Endodermal cell (in vitro differentiated cells): ENCODE data around the gene CACNA1S. TPM values are rescaled to one million over a fixed set of nuclear protein-coding genes. Genes with fewer than 3 reads are reported as not detected.

ENCODE experiments used
- DNase-seq: peaks from one replicate; pipeline ENCODE4 v3.0.0-alpha.2; 2017
- H3K27ac ChIP-seq: 2 replicates; pipeline ENCODE4 v1.5.1; 2013; ENCODE audit warnings: mild to moderate bottlenecking, low read depth, low read length, moderate library complexity
- H3K27me3 ChIP-seq: 2 replicates; pipeline ENCODE4 v1.6.1; 2013; ENCODE audit warnings: mild to moderate bottlenecking, low read length, moderate library complexity; ENCODE audit not compliant: insufficient read depth, control insufficient read depth, poor library complexity, severe bottlenecking
- H3K36me3 ChIP-seq: 2 replicates; pipeline ENCODE4 v1.7.0; 2013; ENCODE audit warnings: mild to moderate bottlenecking, low read length, moderate library complexity; ENCODE audit not compliant: control insufficient read depth, insufficient read depth
- H3K4me1 ChIP-seq: one replicate; pipeline ENCODE4 v1.7.0; 2013; ENCODE audit warnings: low read length; ENCODE audit not compliant: control insufficient read depth, insufficient read depth
- H3K4me3 ChIP-seq: 2 replicates; pipeline ENCODE4 v1.5.1; 2013; ENCODE audit warnings: mild to moderate bottlenecking, low read length, moderate library complexity
- H3K9ac ChIP-seq: 2 replicates; pipeline ENCODE4 v1.6.1; 2013; ENCODE audit warnings: mild to moderate bottlenecking, low read length, moderate library complexity; ENCODE audit not compliant: poor library complexity, severe bottlenecking; ENCODE audit errors: extremely low read depth
- H3K9me3 ChIP-seq: 2 replicates; pipeline ENCODE4 v1.6.1; 2013; ENCODE audit warnings: mild to moderate bottlenecking, low read length, moderate library complexity; ENCODE audit not compliant: control insufficient read depth
- H3K27ac Mint-ChIP-seq: 2 replicates; pipeline ENCODE4 v1.8.0; 2020; ENCODE audit warnings: mixed read lengths
- H3K27me3 Mint-ChIP-seq: 2 replicates; pipeline ENCODE4 v1.8.0; 2021; ENCODE audit warnings: mild to moderate bottlenecking, mixed read lengths; ENCODE audit not compliant: insufficient read depth
- H3K36me3 Mint-ChIP-seq: 2 replicates; pipeline ENCODE4 v1.8.0; 2020; ENCODE audit warnings: low read depth, mixed read lengths
- H3K4me1 Mint-ChIP-seq: 2 replicates; pipeline ENCODE4 v1.8.0; 2020; ENCODE audit warnings: mixed read lengths
- H3K4me3 Mint-ChIP-seq: 2 replicates; pipeline ENCODE4 v1.8.0; 2020; ENCODE audit warnings: mild to moderate bottlenecking, moderate library complexity, mixed read lengths
- H3K9me3 Mint-ChIP-seq: 2 replicates; pipeline ENCODE4 v1.8.0; 2020; ENCODE audit warnings: mild to moderate bottlenecking, mixed read lengths
- WGBS, 2 experiments: methylation state at CpG; one replicate each; pipeline versions ENCODE4 v1.1.5 to v1.1.7; 2013; ENCODE audit warnings: missing lambda C conversion rate in 2 of 2, mixed read lengths in 1 of 2; ENCODE audit not compliant: insufficient coverage in 1 of 2, insufficient read length in 1 of 2; 5-methylcytosine and 5-hydroxymethylcytosine counted together
- total RNA-seq, 2 donors: library from RNA; stranded (reverse); fragmentation: NEBNext Ultra II Directional in 1 of 2; extraction: Animal tissue kit (Norgen Biotek cat#: 25700) in 1 of 2; gene quantifications; 2 replicates in 1 of 2; 3 replicates in 1 of 2; pipeline ENCODE4 v1.2.1, GENCODE V29; 2021
- TF ChIP-seq, protein P1 (sequence below): fragments of 200-600 bp; sonication (generic); conservative IDR thresholded peaks from 2 replicates; pipeline ENCODE4 v1.5.0; 2021; ENCODE audit warnings: antibody characterized with exemption, mild to moderate bottlenecking

CACNA1S gene
- total RNA-seq, 2 donors from 2014 or later: 0.11 to 0.13 TPM

DNA sequence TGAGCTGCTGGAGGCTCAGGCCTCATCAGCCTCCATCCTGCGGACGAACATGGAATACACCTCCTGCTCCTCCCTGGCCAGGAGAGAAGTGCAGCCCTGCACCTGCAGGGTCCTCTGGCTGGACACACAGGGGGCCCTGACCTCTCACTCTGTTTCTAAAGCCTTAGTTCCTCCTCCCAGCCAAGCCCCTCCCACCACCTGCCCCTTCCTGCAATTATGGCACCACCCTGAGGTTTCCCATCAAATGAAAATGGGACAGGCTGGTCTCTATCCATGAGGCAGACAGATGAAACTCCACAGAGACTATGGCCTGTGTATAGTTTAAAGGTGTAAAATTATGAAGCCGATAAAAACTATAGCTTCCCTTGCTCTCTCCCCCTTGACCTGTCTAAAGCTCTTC is 42.6 kb downstream of the CACNA1S start:
- no peaks in the 10 kb centered on the region for H3K36me3 Mint-ChIP-seq
- Histone ChIP-seq H3K4me1 (no peaks in the 10 kb centered on the region), H3K27ac (no peak overlapping the region), H3K9ac (no peak overlapping the region), H3K4me3 (no peak overlapping the region), H3K36me3 (no peaks in the 10 kb centered on the region), H3K9me3 (no peaks in the 10 kb centered on the region), H3K27me3 (no peaks in the 10 kb centered on the region)
- 80 to 97% methylated on average over 2 to 3 of the region's 3 CpGs for WGBS, 2 experiments
- H3K9me3 Mint-ChIP-seq: no peaks in the 10 kb centered on the region
- H3K27ac Mint-ChIP-seq: no peak overlapping the region
- TF ChIP-seq, protein P1, sequence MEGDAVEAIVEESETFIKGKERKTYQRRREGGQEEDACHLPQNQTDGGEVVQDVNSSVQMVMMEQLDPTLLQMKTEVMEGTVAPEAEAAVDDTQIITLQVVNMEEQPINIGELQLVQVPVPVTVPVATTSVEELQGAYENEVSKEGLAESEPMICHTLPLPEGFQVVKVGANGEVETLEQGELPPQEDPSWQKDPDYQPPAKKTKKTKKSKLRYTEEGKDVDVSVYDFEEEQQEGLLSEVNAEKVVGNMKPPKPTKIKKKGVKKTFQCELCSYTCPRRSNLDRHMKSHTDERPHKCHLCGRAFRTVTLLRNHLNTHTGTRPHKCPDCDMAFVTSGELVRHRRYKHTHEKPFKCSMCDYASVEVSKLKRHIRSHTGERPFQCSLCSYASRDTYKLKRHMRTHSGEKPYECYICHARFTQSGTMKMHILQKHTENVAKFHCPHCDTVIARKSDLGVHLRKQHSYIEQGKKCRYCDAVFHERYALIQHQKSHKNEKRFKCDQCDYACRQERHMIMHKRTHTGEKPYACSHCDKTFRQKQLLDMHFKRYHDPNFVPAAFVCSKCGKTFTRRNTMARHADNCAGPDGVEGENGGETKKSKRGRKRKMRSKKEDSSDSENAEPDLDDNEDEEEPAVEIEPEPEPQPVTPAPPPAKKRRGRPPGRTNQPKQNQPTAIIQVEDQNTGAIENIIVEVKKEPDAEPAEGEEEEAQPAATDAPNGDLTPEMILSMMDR: no peak
- no peak overlapping the region for H3K4me3 Mint-ChIP-seq
- H3K27me3 Mint-ChIP-seq: peaks cover 1% of the 10 kb centered on the region
- H3K4me1 Mint-ChIP-seq: peaks cover 6% of the 10 kb centered on the region
- DNase-seq: no peak

DNA sequence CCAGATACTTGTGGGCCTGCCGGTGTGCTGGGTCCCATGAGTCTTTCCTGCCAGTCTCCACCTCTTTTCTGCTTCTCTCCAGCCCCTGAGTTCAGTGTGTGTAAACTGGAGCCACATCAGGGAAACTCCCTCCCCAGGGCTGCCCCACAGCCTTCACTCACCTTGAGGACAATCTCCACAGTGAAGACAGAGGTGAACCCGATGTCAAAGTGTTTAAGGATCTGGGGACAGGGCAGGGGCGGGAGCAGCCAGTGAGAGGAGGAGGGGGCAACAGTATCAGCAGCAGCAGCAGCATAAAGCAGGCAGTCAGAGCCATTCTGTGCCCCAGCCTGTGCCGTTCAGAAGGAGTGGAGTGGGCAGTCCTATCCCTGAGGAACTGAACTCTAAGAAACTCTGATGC is 43.2 kb downstream of the CACNA1S start:
- H3K27ac Mint-ChIP-seq: peak overlapping the region; percentile 39
- H3K36me3 Mint-ChIP-seq: no peaks in the 10 kb centered on the region
- H3K9me3 Mint-ChIP-seq: no peaks in the 10 kb centered on the region
- H3K9ac ChIP-seq: no peak overlapping the region
- H3K4me1 Mint-ChIP-seq: peaks cover 6% of the 10 kb centered on the region
- TF ChIP-seq, protein P1: no peak
- H3K4me1 ChIP-seq: no peaks in the 10 kb centered on the region
- H3K36me3 ChIP-seq: no peaks in the 10 kb centered on the region
- H3K27me3 ChIP-seq: no peaks in the 10 kb centered on the region
- WGBS, 2 experiments: 76 to 78% methylated on average over 4 of the region's 4 CpGs
- H3K27ac ChIP-seq: no peak overlapping the region
- no peak for DNase-seq
- H3K4me3 Mint-ChIP-seq: no peak overlapping the region
- H3K9me3 ChIP-seq: no peaks in the 10 kb centered on the region
- no peak overlapping the region for H3K4me3 ChIP-seq
- peaks cover 1% of the 10 kb centered on the region for H3K27me3 Mint-ChIP-seq

DNA sequence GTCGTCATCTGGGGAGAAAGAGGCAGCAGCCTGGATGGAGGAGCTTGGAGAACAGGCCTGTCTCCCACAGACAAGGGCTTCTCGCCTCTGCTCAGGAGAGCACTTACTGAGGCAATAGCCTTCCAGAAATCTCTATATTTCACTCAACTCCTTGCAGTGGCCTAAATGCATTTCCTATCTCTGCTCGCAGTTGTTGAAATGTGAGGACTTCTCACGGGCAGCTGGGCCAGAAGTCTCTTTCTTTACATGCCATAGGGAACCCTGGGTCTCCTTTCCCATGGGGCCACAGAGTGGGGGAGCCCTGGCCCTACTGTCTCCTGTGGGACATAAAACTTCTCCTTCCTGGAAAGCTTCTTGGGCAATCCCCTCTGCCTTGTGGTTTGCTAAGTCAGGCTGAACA is 45.2 kb downstream of the CACNA1S start:
- H3K4me1 ChIP-seq: no peaks in the 10 kb centered on the region
- TF ChIP-seq, protein P1: no peak
- Mint-ChIP-seq H3K4me1 (peaks cover 6% of the 10 kb centered on the region), H3K4me3 (no peak overlapping the region), H3K9me3 (no peaks in the 10 kb centered on the region), H3K36me3 (no peaks in the 10 kb centered on the region), H3K27ac (no peak overlapping the region), H3K27me3 (peaks cover 1% of the 10 kb centered on the region)
- H3K9me3 ChIP-seq: no peaks in the 10 kb centered on the region
- no peak overlapping the region for H3K9ac ChIP-seq
- no peak for DNase-seq
- H3K27me3 ChIP-seq: no peaks in the 10 kb centered on the region
- 90 to 92% methylated on average over 3 to 4 of the region's 4 CpGs for WGBS, 2 experiments
- no peaks in the 10 kb centered on the region for H3K36me3 ChIP-seq
- no peak overlapping the region for H3K27ac ChIP-seq
- H3K4me3 ChIP-seq: no peak overlapping the region
